HL-60/S4 treated with retinoic acid at 250 ng/mL for 4 days and 3 days (cell line): ENCODE measurements around the gene ANO1.

Source experiments
- in situ Hi-C: fragments of 300-500 bp; cut with MboI; formaldehyde crosslinking; loops from 2 replicates; pipeline ENCODE4 v1.7.0; 2022; ENCODE audit warnings: low sequenced_read_pairs

ANO1 gene

DNA sequence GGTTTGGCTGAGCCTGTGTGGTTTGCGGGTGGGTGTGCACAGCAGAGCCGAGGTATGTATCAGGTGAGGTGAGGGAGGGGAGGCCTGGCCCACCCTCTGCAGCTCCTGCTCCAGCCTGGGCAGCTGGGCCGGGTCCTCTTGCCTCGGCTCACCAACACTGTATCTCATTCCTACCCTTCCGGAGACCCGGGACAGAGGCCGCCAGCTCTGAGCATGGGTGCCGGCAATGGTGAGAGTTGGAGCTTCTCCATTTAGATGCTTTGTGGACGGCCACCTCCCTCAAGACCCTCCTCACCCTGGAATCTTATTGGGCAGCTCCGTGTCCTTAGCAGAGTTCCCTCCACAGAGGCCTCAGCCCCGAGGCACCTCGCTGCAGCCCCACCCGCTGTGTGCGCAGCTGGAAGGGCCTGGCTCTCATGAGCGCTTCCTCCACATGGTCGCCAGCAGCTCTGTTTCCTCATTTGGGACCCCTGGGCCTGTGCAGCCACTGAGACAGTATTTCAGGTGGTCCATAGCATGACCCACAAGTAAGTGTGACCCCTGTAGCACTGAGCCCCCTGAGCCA is 55.7 kb downstream of the ANO1 start:
- in situ Hi-C loops = no loop called here

DNA sequence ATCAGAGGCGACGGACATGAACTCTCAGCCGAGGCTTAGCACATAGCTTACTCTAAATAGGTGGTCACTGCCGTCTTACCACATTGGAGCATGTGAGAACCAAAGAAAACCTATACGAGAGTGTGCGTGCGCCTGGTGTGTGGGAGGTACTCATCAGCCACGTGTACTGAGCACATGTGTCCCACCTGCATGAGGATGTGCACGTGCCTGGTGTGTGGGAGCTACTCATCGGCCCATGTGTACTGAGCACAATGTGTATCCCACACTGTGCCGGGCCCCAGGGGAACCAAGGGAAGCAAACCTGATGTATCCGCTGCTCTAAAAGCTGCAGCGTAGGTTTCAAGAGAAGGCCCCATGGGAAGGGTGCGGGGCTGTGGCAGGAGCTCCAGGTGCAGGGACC is 56.4 kb downstream of the ANO1 start:
- in situ Hi-C loops = no loop called here

DNA sequence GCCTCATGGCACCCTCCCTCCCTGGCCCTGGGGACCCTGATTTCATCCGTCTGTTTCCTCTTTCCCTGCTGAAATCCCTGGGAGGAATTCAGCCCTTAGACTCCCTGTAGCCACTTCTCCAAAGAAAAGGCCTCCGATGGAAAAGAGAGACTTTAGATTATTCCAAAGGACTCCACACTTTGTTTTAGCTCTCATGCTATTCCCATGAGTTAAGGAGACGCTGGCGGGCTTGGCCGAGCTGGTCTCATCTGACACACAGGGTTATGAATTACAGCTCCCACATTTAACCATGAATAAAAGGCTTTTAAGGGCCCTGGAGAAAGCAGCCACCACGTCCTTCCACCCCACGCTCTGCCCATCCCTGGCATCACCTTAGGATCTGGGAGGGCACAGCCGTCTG is 57.0 kb downstream of the ANO1 start:
- in situ Hi-C loops = no loop called here

DNA sequence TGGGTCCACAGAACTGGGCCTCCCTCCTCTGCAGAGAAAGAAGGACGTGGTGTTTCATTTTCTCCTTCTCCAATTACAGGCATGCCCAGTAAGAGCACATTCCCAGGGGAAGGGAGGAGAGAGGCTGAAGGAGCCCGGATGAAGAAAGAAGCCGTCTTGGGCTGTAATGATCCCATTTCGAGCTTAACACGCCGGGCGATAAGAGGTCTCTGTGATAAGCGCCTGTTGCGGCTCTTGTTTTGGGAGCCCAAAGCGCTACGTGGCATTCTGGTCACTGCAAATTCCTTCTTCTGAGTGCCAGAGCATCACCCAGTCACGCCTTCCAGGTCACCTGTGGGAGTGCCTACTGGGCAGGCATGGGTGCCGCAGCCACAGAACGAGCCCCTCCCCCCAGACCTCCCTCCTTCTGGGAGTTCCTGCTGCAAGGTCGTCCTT is 57.5 kb downstream of the ANO1 start:
- in situ Hi-C loops = no loop called here

DNA sequence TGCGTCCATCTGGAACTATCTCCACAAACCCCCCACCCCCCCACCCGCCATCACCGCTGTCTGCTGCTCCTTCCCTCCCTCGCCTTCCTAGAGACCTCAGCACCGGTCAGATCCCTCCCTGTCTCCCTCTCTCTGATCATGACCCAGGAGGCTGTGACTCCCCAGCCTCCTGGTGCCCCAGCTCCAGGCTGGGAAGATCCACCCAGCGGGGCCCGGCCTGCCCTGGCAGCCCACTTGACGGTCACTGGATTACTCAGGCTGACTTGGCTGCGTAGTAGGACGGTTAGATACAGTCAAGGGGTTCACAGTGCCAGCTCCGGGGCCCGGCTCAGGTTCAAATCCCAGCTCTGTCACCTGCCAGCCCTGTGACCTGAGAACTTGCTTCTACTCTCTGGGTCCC is 59.3 kb downstream of the ANO1 start:
- in situ Hi-C loops = no loop called here

DNA sequence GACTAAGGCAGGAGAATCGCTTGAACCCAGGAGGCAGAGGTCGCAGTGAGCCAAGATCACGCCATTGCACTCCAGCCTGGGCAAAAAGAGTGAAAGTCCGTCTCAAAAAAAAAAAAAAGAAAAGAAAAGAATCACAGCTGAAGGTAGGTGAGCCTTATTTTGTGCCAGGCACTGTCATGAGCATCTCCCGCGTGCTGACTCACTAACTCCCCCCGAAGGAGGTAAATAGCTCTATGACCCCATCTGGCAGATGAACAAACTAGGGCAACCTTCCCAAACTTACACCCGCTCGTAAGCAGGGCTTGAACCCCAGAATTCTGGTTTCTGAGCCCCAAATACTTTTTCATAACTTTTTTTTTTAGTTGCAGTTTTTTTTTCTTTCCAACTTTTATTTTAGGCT is 60.3 kb downstream of the ANO1 start:
- in situ Hi-C loops = no loop called here

DNA sequence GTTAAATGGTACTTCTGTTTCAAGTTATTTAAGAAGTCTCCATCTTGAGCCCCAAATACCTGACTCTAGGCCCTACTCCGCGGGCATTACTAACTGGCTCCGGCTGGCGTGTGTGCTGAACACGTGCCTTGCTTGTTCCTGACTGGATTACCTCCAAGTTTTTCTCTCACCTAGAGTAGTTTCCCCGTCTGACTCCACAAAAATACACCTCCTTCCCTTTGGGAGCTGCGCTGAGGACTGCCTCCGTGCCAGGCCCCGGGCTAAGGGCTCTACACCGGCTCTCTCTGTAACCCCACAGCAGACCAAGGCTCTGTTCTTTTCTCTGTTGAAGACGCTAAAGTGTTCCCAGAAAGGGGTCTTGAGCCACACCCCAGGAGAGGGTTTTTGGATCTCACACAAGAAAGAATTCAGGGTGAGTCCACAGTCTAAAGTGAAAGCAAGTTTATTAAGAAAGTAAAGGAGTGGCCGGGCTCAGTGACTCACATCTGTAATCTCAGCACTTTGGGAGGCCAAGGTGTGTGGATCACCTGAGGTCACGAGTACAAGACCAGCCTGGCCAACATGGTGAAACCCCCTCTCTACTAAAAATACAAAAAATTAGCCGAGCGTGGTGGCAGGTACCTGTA is 61.8 kb downstream of the ANO1 start:
- in situ Hi-C loops = no loop called here

DNA sequence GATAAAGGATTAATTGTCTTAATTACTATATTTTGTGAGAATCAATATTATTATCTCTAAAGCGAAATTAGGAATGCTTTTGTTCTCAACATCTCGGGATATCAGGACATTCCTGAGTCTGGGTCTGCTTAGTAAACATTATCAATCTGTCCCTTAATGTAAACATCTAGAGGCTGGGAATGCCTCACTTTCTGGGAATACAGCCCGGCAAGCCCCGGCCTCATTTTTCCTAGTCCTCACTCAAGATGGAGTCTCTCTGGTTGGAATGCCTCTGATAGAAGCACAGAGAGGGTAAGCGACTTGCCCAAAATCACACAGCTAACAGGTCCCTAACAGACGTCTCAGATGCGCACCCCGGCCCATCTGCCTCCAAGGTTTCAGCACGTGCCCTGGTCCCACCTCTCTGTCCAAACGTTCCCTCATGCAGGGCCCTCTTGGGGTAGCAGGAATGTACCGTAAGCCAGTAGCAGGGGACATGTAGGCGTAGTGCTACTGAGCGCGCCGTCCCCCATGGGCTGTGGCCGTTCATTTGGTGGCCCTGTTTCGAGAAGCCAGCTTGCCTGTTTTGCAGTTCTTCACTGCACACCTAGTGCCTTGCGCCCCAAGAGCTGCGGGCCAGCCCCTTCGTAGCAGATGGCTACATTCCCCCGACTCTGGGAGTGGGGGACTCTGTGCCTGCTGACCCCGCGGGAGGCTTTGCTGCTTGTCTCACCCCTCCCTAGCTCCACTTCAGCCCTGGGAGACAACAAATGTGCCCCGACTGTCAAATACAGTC is 62.8 kb downstream of the ANO1 start:
- in situ Hi-C loops = no loop called here

DNA sequence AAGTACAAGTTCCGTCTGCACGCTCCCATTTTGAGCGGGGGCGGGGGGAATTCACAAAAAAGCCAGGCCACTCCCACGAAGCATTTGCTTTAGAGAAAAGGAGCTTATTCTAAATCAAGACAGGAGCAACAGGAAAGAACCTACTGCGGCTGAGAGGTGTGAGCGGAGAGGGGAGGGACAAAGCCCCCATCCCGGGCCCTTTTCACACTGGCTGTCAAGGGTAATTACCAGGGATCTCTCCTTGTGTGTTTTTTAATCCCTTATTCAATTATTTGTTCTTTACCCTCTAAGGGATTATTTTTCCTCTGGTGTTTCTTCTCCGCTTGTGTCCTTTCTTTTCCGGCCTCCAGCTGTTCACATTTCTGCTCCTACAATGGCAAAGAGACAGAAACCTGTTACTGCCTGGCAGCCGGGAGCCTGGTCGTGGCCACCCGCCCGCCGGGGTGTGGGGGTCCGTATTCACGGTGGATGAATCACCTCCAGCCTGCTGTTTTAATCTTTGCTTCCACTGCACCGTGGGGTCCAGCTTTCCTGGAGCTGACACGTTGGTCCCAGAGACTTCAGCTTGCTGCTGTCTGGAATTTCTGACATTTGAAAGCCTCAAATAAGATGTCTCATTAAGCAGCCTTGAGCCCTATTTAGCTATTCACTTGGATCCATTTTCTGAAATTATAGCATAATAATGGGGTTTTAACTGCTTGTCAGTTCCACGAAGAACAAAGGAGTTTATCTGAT is 63.5 kb downstream of the ANO1 start:
- in situ Hi-C loops = no loop called here

DNA sequence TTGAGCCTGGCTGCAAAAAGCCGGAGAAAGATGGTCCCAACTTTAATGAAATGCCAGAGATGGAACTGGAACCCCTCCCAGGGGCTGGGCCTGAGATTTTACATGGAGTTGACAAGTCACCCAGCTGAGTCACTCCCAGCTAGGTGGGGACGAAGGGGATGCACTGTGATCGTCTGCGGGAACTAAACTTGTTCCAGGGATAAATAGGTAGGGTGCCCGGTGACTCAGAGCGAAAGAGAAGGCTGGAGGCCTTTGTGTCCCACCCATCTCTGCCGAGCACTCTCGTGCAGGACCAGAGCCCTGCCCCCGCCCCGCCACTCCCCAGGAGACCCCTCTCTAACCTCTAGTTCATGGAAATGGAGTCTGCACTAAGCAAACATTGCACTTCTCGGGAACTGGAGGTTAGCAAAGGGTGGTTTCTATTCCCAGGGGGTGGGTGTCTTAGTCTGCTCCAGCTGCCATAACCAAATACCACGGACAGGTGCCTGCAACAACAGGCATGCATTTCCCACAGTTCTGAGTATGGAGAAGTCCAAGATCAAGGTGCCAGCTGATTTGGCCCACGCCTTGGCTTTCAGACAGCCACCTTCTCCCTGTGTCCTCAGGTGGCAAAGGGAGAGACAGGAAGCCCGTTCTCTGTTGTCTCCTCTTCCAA is 64.2 kb downstream of the ANO1 start:
- in situ Hi-C loops = no loop called here

DNA sequence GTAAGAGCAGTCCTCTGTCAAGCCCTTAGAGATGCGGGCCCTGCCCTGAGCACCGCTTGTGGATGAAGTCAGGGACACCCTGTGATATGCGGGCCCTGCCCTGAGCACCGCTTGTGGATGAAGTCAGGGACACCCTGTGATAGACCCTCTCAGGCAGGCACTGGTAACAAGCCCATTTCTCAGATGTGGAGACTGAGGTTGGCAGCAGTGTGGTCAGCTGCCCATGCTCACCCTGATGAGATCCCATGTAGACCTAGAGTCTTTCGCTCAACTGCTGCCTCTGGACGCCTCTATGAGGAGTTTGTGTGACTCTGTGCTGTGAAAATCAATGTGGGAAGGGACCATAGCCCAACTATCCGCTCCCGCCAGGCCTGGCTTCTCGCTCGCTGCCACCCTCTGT is 66.1 kb downstream of the ANO1 start:
- in situ Hi-C loops = no loop called here

DNA sequence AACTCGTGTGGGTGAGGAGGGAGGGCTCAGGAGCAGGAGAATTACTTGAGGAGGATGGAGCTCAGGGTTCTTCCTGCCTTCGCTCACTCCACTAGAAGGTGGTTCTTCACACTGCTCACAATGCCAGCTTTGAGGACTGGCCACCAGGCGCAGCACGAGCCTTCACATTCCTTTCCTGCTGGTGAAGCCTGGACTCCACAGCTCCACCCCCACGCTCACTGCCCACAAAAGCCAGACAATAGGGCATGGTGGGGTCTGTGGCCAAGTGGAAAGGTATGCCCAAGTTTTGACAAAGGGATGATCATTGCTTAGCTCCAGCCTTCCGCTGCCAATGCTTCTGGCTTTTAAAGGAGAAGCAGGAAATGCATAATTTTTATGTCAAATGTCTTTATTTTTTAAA is 67.0 kb downstream of the ANO1 start:
- in situ Hi-C loops = no loop called here

DNA sequence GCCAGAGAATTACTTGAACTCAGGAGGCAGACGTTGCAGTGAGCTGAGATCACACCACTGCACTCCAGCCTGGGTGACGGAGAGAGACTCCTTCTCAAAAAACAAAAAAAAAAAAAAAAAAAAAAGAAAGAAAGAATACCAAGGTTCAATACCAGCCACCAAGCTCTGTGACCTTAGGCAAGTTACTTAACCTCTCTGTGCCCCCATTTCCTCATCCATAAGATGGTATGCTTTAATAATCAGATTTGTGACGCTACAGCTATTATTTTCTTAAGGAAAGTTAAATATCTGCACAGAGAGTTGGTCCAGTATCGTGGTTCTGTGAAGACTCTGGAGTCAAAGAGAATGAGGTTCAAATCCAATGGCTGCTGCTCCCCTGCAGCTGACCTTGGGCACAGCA is 67.7 kb downstream of the ANO1 start:
- in situ Hi-C loops = no loop called here

DNA sequence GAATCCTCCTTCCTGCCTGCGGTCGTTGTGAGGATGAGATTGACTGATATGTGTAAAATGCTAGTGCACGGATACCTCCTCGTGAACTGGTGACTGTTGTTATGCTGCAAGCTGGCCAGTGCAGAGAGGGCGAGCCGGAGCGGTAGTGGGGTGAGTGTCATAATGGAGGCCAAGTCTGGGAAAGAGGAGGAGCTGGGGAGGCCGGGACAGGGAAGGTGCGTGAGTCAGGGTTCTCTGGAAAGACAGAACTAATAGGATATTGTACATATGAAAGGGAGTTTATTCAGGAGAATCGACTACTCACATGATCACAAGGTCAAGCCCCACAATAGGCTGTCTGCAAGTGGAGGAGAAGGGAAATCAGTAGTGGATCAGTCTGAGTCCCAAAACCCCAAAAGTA is 68.2 kb downstream of the ANO1 start:
- in situ Hi-C loops = no loop called here

DNA sequence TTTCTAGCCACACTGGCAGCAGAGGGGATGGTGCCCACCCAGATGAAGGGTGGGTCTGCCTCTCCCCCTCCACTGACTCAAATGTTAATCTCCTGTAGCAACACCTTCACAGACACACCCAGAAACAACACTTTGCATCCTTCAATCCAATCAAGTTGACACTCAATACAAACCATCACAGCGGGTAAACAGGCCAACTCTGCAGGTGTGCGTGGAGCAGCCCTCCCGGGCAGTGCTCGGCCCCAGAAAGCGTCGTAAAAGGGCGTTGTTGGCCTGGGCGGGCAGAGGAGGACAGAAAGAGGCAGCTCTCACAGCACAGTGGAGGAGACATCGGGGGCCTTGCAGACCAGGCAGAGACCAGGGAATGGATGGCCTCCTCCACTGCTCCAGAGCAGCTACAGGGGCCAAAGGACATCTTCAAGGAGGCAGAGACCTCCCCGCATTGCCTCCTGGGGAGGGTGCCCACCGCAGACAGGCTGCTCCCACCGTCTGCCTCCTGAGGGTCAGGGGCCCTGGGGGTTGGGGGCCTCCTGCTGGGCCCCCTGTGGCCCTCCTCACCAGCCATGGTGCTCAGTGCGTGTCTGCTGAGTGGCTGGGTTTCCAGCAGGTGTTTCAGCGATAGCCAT is 68.9 kb downstream of the ANO1 start:
- in situ Hi-C loops = no loop called here

DNA sequence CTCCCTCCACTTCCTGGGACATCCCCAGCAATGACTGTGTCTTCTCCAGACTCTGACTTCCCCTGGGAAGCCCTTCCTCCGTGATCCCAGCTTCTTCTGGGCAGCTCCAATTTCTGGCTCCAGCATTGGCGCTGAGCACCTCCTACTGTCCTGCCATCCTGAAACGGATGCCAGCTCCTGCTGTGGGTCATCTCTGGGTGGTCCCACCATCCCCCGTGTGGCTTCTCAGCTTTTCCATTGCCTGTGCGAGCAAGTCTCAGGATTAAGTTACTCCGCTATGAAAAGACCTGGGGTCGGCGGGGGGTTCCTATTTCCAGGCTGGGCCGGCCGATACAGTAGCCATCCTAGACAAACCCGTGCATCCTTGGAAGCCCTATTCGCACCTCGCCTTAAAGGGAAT is 69.6 kb downstream of the ANO1 start:
- in situ Hi-C loops = no loop called here

DNA sequence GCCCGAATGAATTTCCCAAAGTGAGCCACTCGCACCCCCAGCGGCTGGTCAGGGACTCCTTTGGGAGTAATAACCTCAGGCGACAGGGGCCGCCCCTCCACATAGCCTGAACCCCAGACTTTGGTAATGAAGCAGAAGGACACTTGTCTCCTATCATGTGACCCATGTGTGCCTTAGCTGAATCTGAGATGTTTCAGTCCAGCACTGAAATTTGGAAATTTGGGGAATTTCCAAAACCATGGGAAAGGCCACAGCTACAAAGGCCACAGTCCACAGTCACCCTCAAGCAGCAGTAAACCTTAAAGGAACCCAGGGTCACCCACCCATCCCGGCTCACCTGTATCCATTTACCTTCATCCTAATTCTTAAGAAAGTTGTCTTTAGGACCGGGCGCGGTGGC is 73.6 kb downstream of the ANO1 start:
- in situ Hi-C loops = no loop called here

DNA sequence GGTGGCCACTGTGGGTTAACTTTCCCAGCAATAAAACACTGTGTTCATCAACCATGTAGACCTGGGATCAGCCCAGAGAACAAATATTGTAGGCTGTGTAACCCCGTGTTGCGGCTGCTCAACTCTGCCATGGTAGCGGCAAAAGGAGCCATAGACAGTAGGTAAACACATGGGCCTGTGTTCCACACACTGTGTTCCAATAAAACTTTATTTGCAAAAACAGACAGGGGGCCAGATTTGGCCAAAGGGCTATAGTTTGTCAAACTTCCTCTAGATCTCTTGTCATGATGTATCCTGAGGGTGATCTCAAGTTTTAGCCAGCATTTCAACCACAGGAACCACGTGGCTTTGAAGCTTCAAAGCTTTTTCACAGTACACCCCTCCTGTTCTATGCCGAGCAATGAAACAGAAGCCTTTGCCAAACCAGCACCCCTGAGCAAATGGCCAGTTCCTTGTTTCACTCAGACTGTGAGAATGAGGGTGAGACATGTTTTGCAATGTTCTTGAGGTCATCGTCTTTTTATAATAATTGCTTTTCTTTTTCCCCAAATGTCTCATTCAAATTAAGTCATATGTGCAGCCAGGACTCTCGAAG is 75.1 kb downstream of the ANO1 start:
- in situ Hi-C loops = no loop called here

DNA sequence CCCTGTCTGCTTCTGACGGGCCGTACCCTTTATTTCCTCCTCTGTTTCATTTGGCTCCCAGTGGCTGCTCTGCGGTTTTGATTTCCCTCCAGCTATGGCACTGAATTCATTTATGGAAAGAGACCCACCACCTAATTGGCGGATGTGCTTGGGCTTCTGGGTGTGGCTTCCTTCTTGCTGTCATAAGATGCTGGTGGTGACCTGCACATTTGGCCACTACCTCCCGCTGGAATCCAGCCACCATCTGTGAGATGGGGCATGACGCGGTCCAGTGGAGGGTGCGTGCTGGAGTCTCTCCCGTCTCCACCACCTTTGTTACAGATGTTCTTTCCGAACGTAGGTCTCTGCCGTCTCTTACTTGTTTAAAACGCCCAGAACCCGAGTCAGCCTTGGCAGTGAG is 77.3 kb downstream of the ANO1 start:
- in situ Hi-C loops = no loop called here

DNA sequence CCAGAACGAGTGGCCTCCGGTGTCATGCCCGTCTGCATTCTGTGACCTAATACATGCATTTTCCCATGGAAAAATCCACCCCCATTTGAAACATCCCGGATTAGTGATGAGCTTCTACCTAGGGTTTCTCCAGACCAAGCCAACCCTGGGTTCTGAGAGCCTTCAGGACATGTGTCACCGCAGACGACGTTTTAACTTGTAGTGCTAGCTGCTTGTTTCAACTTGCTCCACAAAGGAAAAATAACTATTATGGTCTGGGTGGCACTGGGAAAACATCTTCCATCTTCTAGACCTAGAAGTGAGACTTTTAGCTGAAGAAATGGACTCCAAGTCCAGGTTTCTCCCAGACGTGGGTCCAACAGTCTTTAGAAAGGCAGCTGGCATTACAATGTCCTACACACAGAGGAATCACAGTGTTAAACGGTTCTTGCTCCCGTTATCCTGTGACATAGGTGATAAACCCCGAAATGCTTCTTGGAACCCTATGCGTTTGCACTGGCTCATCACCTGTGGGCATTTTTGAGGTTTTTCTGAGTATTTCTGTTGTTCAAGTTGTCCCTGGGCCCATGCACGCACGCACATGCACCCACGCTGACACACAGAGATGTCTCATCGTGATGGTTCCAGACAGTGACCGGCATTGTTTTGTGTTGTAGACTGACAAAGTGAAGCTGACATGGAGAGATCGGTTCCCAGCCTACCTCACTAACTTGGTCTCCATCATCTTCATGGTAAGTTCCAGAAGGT is 78.3 kb downstream of the ANO1 start:
- in situ Hi-C loops = no loop called here
